Activated CD8-positive, alpha-beta memory T cell treated with anti-CD3 and anti-CD28 coated beads, Interleukin-2, amount 10 ng/mL, durations not matched to agents 7 days and 5 days (primary cell): ENCODE results near the gene NF2. TPM values are rescaled to one million over a fixed set of nuclear protein-coding genes. Genes with fewer than 3 reads are reported as not detected.
"Not testable (repeated sequence)": the region's sequence is repeated elsewhere in the genome, so short reads cannot be mapped to it uniquely, and the experiment has no call there.

Source experiments
- ATAC-seq: fragments of 150-1000 bp; cut with Tn5 transposase; one replicate; pipeline ENCODE4 v1.10.0; 2021; ENCODE audit warnings: moderate library complexity
- CTCF ChIA-PET: fragments of 350-600 bp; sonication (Branson Sonifier 250); formaldehyde crosslinking; loops from one replicate; lab custom pipeline; 2021; ENCODE audit warnings: antibody characterized with exemption; lab: Charles Lee
- DNase-seq: peaks from one replicate; pipeline ENCODE4 v3.0.0-alpha.2; 2020
- H3K27ac Mint-ChIP-seq: one replicate; pipeline ENCODE4 v1.8.0; 2021; ENCODE audit warnings: mild to moderate bottlenecking, mixed read lengths
- H3K27me3 Mint-ChIP-seq: one replicate; pipeline ENCODE4 v1.8.0; 2021; ENCODE audit warnings: mixed read lengths
- H3K36me3 Mint-ChIP-seq: one replicate; pipeline ENCODE4 v1.8.0; 2021; ENCODE audit warnings: mild to moderate bottlenecking, mixed read lengths
- H3K4me1 Mint-ChIP-seq: one replicate; pipeline ENCODE4 v1.8.0; 2021; ENCODE audit warnings: mixed read lengths
- H3K4me3 Mint-ChIP-seq: one replicate; pipeline ENCODE4 v1.8.0; 2021; ENCODE audit warnings: mild to moderate bottlenecking, moderate library complexity, mixed read lengths
- H3K9me3 Mint-ChIP-seq: one replicate; pipeline ENCODE4 v1.8.0; 2022; ENCODE audit warnings: low read depth, mixed read lengths
- total RNA-seq, 2 experiments: library from RNA; stranded (reverse); gene quantifications; one replicate each; pipeline ENCODE4 v1.2.3, GENCODE V29; 2021

Gene NF2
- total RNA-seq, 2 experiments from 2014 or later, result 46.6 to 61.2 TPM

GRCh38 chr22:29580200-29580810 is 23.1 kb upstream of the NF2 start:
- peaks cover 2% of the 10 kb centered on the region for H3K36me3 Mint-ChIP-seq
- peak overlapping the region; percentile 92 for H3K27ac Mint-ChIP-seq
- H3K4me1 Mint-ChIP-seq, result peaks cover 18% of the 10 kb centered on the region
- ATAC-seq, result no peak
- no peaks in the 10 kb centered on the region for H3K9me3 Mint-ChIP-seq
- peak; percentile 42 for DNase-seq
- no peaks in the 10 kb centered on the region for H3K27me3 Mint-ChIP-seq
- CTCF ChIA-PET, result interaction anchor here (0.6 to 1.5 kb wide), 4 partner anchors 8 to 27 kb away, joined by 3 to 4 read pairs (median 3); partner anchors contain the start of gene THOC5
- peak overlapping the region; percentile 89 for H3K4me3 Mint-ChIP-seq

- peak overlapping the region; percentile 92 for H3K27ac Mint-ChIP-seq
- ATAC-seq, result no peak
- CTCF ChIA-PET, result interaction anchor here (0.7 to 1.5 kb wide), 2 partner anchors 28 to 1067 kb away, joined by 3 to 4 read pairs; partner anchors contain the start of gene THOC5
Observed at GRCh38 chr22:29581799-29582198, 21.6 kb upstream of the NF2 start.

GRCh38 chr22:29584975-29585374 is 18.5 kb upstream of the NF2 start:
- CTCF ChIA-PET, result no interaction called here
- H3K27ac Mint-ChIP-seq, result no peak overlapping the region
- H3K4me1 Mint-ChIP-seq, result peaks cover 18% of the 10 kb centered on the region
- no peaks in the 10 kb centered on the region for H3K27me3 Mint-ChIP-seq
- H3K36me3 Mint-ChIP-seq, result no peaks in the 10 kb centered on the region
- DNase-seq, result no peak
- no peak overlapping the region for H3K4me3 Mint-ChIP-seq
- no peak for ATAC-seq
- no peaks in the 10 kb centered on the region for H3K9me3 Mint-ChIP-seq

More at GRCh38 chr22:29581799-29582198, 21.6 kb upstream of the NF2 start:
- Mint-ChIP-seq H3K9me3 (no peaks in the 10 kb centered on the region), H3K36me3 (peaks cover 2% of the 10 kb centered on the region), H3K27me3 (no peaks in the 10 kb centered on the region), H3K4me1 (peaks cover 18% of the 10 kb centered on the region), H3K4me3 (peak overlapping the region; percentile 89)
- no peak for DNase-seq

GRCh38 chr22:29586193-29586705 is 17.2 kb upstream of the NF2 start:
- H3K36me3 Mint-ChIP-seq, DNase-seq, H3K27ac Mint-ChIP-seq, ATAC-seq, H3K9me3 Mint-ChIP-seq, H3K27me3 Mint-ChIP-seq, H3K4me3 Mint-ChIP-seq: not testable (repeated sequence)
- CTCF ChIA-PET, result interaction anchor here (0.9 kb wide), 1 partner anchor 33 kb away, joined by 5 read pairs; the partner anchor contains the start of gene THOC5
- H3K4me1 Mint-ChIP-seq, result peaks cover 17% of the 10 kb centered on the region

GRCh38 chr22:29587938-29588699 is 15.3 kb upstream of the NF2 start:
- H3K4me1 Mint-ChIP-seq, result peaks cover 9% of the 10 kb centered on the region
- no peak overlapping the region for H3K27ac Mint-ChIP-seq
- CTCF ChIA-PET, result interaction anchor here (0.8 to 2.8 kb wide), 6 partner anchors 8 to 417 kb away, joined by 3 to 11 read pairs (median 4); partner anchors contain the start of gene THOC5
- H3K9me3 Mint-ChIP-seq, result no peaks in the 10 kb centered on the region
- no peak for ATAC-seq
- DNase-seq, result no peak
- H3K36me3 Mint-ChIP-seq, result no peaks in the 10 kb centered on the region
- no peak overlapping the region for H3K4me3 Mint-ChIP-seq
- H3K27me3 Mint-ChIP-seq, result no peaks in the 10 kb centered on the region

- Mint-ChIP-seq H3K4me3 (no peak overlapping the region), H3K4me1 (peaks cover 18% of the 10 kb centered on the region), H3K27ac (no peak overlapping the region), H3K27me3 (no peaks in the 10 kb centered on the region), H3K9me3 (no peaks in the 10 kb centered on the region), H3K36me3 (no peaks in the 10 kb centered on the region)
- ATAC-seq, result no peak
- no peak for DNase-seq
- CTCF ChIA-PET, result interaction anchor here (1.4 kb wide), 1 partner anchor 13 kb away, joined by 3 read pairs; the partner anchor contains the start of gene NIPSNAP1
Observed at GRCh38 chr22:29593923-29594322, 9.5 kb upstream of the NF2 start.

- not testable (repeated sequence) for ATAC-seq, H3K27me3 Mint-ChIP-seq, H3K9me3 Mint-ChIP-seq, H3K4me3 Mint-ChIP-seq, H3K27ac Mint-ChIP-seq, H3K36me3 Mint-ChIP-seq, DNase-seq
- CTCF ChIA-PET, result interaction anchor here (1.4 to 1.6 kb wide), 2 partner anchors 14 to 31 kb away, joined by 3 to 5 read pairs; partner anchors contain the start of gene NIPSNAP1
- peaks cover 18% of the 10 kb centered on the region for H3K4me1 Mint-ChIP-seq
Observed at GRCh38 chr22:29594447-29594846, 9.0 kb upstream of the NF2 start.

GRCh38 chr22:29596408-29596807 is 7.0 kb upstream of the NF2 start:
- peak overlapping the region; percentile 65 for H3K27ac Mint-ChIP-seq
- H3K27me3 Mint-ChIP-seq, result no peaks in the 10 kb centered on the region
- peaks cover 9% of the 10 kb centered on the region for H3K4me1 Mint-ChIP-seq
- no peaks in the 10 kb centered on the region for H3K36me3 Mint-ChIP-seq
- H3K9me3 Mint-ChIP-seq, result no peaks in the 10 kb centered on the region
- CTCF ChIA-PET, result interaction anchor here (0.6 to 1.4 kb wide), 3 partner anchors 9 to 42 kb away, joined by 3 read pairs; no protein-coding TSS in a partner anchor
- no peak overlapping the region for H3K4me3 Mint-ChIP-seq
- DNase-seq, result no peak
- ATAC-seq, result no peak

GRCh38 chr22:29597871-29598683 is 5.4 kb upstream of the NF2 start:
- H3K4me1 Mint-ChIP-seq, result peaks cover 11% of the 10 kb centered on the region
- not testable (repeated sequence) for DNase-seq, H3K36me3 Mint-ChIP-seq, H3K4me3 Mint-ChIP-seq, H3K27ac Mint-ChIP-seq, H3K27me3 Mint-ChIP-seq, H3K9me3 Mint-ChIP-seq, ATAC-seq
- CTCF ChIA-PET, result interaction anchor here (0.6 to 1.4 kb wide), 4 partner anchors 9 to 350 kb away, joined by 3 read pairs; partner anchors contain the start of gene THOC5

- ATAC-seq (no peak), DNase-seq (no peak)
- Mint-ChIP-seq H3K4me3 (no peak overlapping the region), H3K27me3 (no peaks in the 10 kb centered on the region), H3K9me3 (no peaks in the 10 kb centered on the region), H3K36me3 (no peaks in the 10 kb centered on the region), H3K4me1 (peaks cover 11% of the 10 kb centered on the region), H3K27ac (no peak overlapping the region)
- CTCF ChIA-PET, result no interaction called here
Observed at GRCh38 chr22:29598684-29599020, 4.8 kb upstream of the NF2 start.

GRCh38 chr22:29604076-29604360 is 585 bp downstream of the NF2 start:
- CTCF ChIA-PET, result interaction anchor here (0.8 to 5.0 kb wide), 10 partner anchors 9 to 218 kb away, joined by 3 to 36 read pairs (median 3); no protein-coding TSS in a partner anchor
- ATAC-seq, result no peak
- H3K27me3 Mint-ChIP-seq, result no peaks in the 10 kb centered on the region
- no peak for DNase-seq
- peaks cover 28% of the 10 kb centered on the region for H3K4me1 Mint-ChIP-seq
- H3K4me3 Mint-ChIP-seq, result peak overlapping the region; percentile 85
- peak overlapping the region; percentile 89 for H3K27ac Mint-ChIP-seq
- H3K36me3 Mint-ChIP-seq, result peaks cover 18% of the 10 kb centered on the region
- no peaks in the 10 kb centered on the region for H3K9me3 Mint-ChIP-seq

GRCh38 chr22:29605527-29605850 is 2.1 kb downstream of the NF2 start:
- H3K9me3 Mint-ChIP-seq, result no peaks in the 10 kb centered on the region
- ATAC-seq, result no peak
- H3K27ac Mint-ChIP-seq, result no peak overlapping the region
- H3K27me3 Mint-ChIP-seq, result no peaks in the 10 kb centered on the region
- peaks cover 24% of the 10 kb centered on the region for H3K36me3 Mint-ChIP-seq
- CTCF ChIA-PET, result interaction anchor here (1.1 to 5.0 kb wide), 7 partner anchors 9 to 400 kb away, joined by 3 to 36 read pairs (median 5); no protein-coding TSS in a partner anchor
- H3K4me1 Mint-ChIP-seq, result peaks cover 28% of the 10 kb centered on the region
- DNase-seq, result no peak
- H3K4me3 Mint-ChIP-seq, result no peak overlapping the region

- no peaks in the 10 kb centered on the region for H3K27me3 Mint-ChIP-seq
- no peak overlapping the region for H3K4me3 Mint-ChIP-seq
- peak overlapping the region; percentile 7 for H3K27ac Mint-ChIP-seq
- H3K36me3 Mint-ChIP-seq, result peaks cover 29% of the 10 kb centered on the region
- H3K4me1 Mint-ChIP-seq, result peaks cover 28% of the 10 kb centered on the region
- no peak for DNase-seq
- no peak for ATAC-seq
- H3K9me3 Mint-ChIP-seq, result no peaks in the 10 kb centered on the region
- CTCF ChIA-PET, result interaction anchor here (1.1 to 5.0 kb wide), 5 partner anchors 8 to 399 kb away, joined by 3 to 36 read pairs (median 5); no protein-coding TSS in a partner anchor
Observed at GRCh38 chr22:29606320-29606719, 2.9 kb downstream of the NF2 start.
